Pancreas (tissue), 10 donors: ENCODE measurements around the gene MRPL42. TPM values are rescaled to one million over a fixed set of nuclear protein-coding genes. Genes with fewer than 3 reads are reported as not detected.

Experiments
- ATAC-seq, 4 donors: fragments of 200-7000 bp; cut with Tn5 transposase; one replicate each; pipeline versions ENCODE4 v1.8.0 to v1.9.1; 2020; ENCODE audit warnings: mild to moderate bottlenecking in 4 of 4, moderate library complexity in 4 of 4
- DNase-seq, 6 donors: peaks; one replicate each; pipeline ENCODE4 v3.0.0-alpha.2; 2020
- FAIRE-seq: peaks from 2 replicates; lab custom pipeline; 2012; peaks lifted over from hg19 to GRCh38; lab: Jason Lieb, UNC
- H3K27ac ChIP-seq, 4 donors: fragments of 200-600 bp; sonication (generic); 1 replicate in 3 of 4; 2 replicates in 1 of 4; pipeline versions ENCODE4 v1.5.0 to v1.8.0; 2020
- H3K27me3 ChIP-seq, 4 donors: fragments of 200-600 bp; one replicate each; pipeline ENCODE4 v1.8.0; 2021
- H3K36me3 ChIP-seq, 3 donors: fragments of 200-600 bp; sonication (generic) in 1 of 3; one replicate each; pipeline versions ENCODE4 v1.5.0 to v1.8.0; 2020 to 2021
- H3K4me1 ChIP-seq, 3 donors: fragments of 200-600 bp; one replicate each; pipeline ENCODE4 v1.8.0; 2021
- H3K4me3 ChIP-seq, 4 donors: fragments of 200-600 bp; sonication (generic) in 2 of 4; one replicate each; pipeline versions ENCODE4 v1.5.0 to v1.8.0; 2020 to 2021
- H3K9me3 ChIP-seq, 4 donors: fragments of 200-600 bp; one replicate each; pipeline ENCODE4 v1.8.0; 2021
- WGBS, 2 donors: extraction: QIAGEN DNeasy Blood & Tissue Kit; methylation state at CpG; one replicate each; pipeline ENCODE4 v1.1.7; 2013; 5-methylcytosine and 5-hydroxymethylcytosine counted together
- intact Hi-C, 3 donors: fragments of 100-400 bp; cut with DNase I; formaldehyde crosslinking; loops; one replicate each; pipeline versions ENCODE4 v1.11.1 to v1.14.2; 2022
- polyA plus RNA-seq, 2 donors: library from polyadenylated mRNA; stranded (reverse); fragments of 200-250 nt; gene quantifications; one replicate each; pipeline ENCODE4 v1.2.3, GENCODE V29; 2013
- total RNA-seq, 6 donors: library from RNA; stranded (reverse); fragmentation: NEBNext Ultra II Directional in 4 of 6; extraction: Animal tissue kit (Norgen Biotek cat#: 25700) in 4 of 6; gene quantifications; one replicate each; pipeline versions ENCODE4 v1.2.1 to v1.2.4, GENCODE V29; 2021 to 2023
- TF ChIP-seq, protein P1 (sequence below), 4 donors: fragments of 200-600 bp; sonication (generic) in 3 of 4; IDR thresholded peaks; one replicate each; pipeline versions ENCODE4 v1.5.0 to v1.8.0; 2021; ENCODE audit warnings: antibody characterized with exemption in 4 of 4
- donor health status: healthy with polysubstance abuse.
- donor health status: DM: no; HTN: no; CAD: no; lungs with moderate emphysema.
- donor health status: DM: no; HTN: no; CAD: no.
- donor health status: control.
- donor health status: control.
- donor health status: Bipolar disorder and iron deficiency.
- donor health status: DM: yes; HTN: yes; CAD: no.
- donor health status: DM: no; HTN: no; CAD: no.
- donor health status: DM: no; HTN: no; CAD: no.
- donor health status: DM: yes; HTN: yes; CAD: no.

Gene MRPL42
- total and polyA plus RNA-seq, 8 donors: 11.8 to 28.6 (median 22.8) TPM

DNA sequence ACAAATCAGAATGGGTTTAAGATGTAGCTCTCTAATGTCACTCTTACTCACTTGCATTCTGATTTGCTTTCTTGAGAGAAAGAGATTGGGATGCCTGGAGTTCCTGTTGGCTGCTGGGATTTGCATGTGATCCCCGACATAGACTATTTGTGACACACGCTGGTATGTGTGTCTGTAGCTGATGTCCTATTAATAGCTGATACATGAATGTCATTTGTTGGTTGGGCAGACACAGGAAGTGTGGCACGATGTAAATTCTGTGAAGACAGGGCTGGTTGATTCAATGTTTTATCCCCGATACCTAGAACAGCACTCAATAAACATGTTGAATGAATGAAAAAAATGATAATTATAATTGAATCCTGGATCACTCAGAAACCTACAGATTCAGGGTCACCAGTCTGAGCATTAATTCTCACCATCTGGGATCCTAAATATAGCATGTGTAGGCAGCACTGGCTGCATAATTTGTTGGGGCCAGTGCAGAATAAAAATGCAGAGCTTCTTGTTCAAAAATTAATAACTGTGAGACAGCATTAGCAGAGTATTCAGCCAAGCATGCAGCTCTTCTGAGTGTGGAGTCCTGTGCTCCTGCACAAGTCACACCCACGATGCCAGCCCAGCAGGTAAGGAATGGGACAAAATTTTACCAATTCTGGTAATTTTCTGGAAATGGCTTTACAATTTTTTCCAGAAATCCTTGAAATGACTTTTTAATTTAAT lies 69.6 kb downstream of the MRPL42 start:
- WGBS, 2 donors: 52 to 60% methylated on average over 5 of the region's 5 CpGs
- H3K36me3 ChIP-seq: no peaks in the 10 kb centered on the region
- TF ChIP-seq, protein P1, sequence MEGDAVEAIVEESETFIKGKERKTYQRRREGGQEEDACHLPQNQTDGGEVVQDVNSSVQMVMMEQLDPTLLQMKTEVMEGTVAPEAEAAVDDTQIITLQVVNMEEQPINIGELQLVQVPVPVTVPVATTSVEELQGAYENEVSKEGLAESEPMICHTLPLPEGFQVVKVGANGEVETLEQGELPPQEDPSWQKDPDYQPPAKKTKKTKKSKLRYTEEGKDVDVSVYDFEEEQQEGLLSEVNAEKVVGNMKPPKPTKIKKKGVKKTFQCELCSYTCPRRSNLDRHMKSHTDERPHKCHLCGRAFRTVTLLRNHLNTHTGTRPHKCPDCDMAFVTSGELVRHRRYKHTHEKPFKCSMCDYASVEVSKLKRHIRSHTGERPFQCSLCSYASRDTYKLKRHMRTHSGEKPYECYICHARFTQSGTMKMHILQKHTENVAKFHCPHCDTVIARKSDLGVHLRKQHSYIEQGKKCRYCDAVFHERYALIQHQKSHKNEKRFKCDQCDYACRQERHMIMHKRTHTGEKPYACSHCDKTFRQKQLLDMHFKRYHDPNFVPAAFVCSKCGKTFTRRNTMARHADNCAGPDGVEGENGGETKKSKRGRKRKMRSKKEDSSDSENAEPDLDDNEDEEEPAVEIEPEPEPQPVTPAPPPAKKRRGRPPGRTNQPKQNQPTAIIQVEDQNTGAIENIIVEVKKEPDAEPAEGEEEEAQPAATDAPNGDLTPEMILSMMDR (IDR thresholded peaks at IDR 0.05): no peak
- H3K27me3 ChIP-seq: no peaks in the 10 kb centered on the region
- FAIRE-seq: no peak
- no peaks in the 10 kb centered on the region for H3K4me1 ChIP-seq
- no peaks in the 10 kb centered on the region for H3K9me3 ChIP-seq
- no peak for ATAC-seq
- no peak overlapping the region for H3K27ac ChIP-seq
- H3K4me3 ChIP-seq: no peak overlapping the region
- intact Hi-C loops: no loop called here
- no peak for DNase-seq

DNA sequence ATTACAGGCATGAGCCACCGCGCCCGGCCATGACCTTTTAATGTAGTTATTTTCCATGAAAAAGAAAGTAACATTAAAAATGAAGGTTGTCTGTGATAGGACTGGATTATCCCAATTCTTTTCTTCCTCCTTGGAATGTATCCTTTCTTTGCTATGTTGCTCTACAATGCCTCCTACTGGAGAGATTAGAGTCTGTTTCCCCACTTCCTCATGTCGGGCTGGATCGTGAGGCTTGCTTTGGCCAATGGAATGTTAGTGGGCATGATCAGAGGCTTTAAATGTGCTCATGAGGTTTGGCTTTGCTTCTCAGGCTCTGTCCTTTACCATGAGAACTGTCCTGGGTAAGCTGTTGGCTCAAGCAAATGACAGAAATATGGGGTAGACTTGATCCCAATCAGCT lies 70.5 kb downstream of the MRPL42 start:
- Histone ChIP-seq H3K4me1 (no peaks in the 10 kb centered on the region), H3K4me3 (no peak overlapping the region), H3K36me3 (no peaks in the 10 kb centered on the region), H3K9me3 (no peaks in the 10 kb centered on the region), H3K27ac (no peak overlapping the region), H3K27me3 (no peaks in the 10 kb centered on the region)
- no peak for DNase-seq
- WGBS, 2 donors: 85 to 87% methylated on average over 5 of the region's 5 CpGs
- no peak for ATAC-seq
- FAIRE-seq: no peak
- intact Hi-C loops: no loop called here
- TF ChIP-seq, protein P1 (IDR thresholded peaks at IDR 0.05): no peak

DNA sequence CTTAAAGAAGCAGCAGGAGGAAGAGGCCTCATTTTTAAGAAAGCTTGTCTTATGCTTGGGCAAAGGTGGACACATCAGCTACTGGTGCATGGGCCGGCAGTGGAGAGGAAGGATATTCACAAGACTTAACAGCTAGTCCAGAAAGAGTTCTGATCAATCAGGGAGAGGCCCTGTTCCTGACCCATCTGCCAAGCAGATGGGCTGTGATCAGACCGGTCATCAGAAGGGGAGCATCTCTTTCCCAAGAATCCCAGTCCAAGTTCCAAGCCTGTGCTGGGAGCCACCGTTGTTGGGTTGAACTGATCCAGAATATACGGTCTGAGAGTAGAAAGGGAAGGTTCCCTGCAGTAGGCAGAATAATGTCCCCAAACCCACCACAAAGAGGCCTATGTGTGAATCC lies 72.5 kb downstream of the MRPL42 start:
- H3K36me3 ChIP-seq: no peaks in the 10 kb centered on the region
- no peaks in the 10 kb centered on the region for H3K9me3 ChIP-seq
- TF ChIP-seq, protein P1 (IDR thresholded peaks at IDR 0.05): no peak
- intact Hi-C loops: no loop called here
- DNase-seq (no peak), ATAC-seq (no peak), FAIRE-seq (no peak)
- H3K4me1 ChIP-seq: no peaks in the 10 kb centered on the region
- H3K4me3 ChIP-seq: no peak overlapping the region
- 86 to 93% methylated on average over 4 of the region's 4 CpGs for WGBS, 2 donors
- H3K27me3 ChIP-seq: no peaks in the 10 kb centered on the region
- H3K27ac ChIP-seq: no peak overlapping the region

DNA sequence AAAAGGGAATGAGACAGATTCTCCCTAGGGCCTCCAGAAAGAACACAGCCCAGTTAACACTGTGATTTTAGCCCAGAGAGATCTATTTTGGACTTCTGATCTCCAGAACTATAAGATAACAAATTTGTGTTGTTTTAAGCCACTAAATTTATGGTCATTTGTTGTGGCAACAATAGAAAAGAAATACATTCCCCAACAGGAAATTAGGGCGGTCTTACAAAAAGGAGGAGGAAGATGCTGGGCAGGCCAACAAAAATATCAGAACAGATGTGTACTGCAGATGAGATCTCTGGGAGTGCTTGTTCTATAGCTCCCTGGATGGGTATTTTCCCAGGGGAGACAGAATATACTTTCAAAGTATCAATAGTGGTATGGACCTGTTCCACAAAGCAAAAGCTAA lies 73.2 kb downstream of the MRPL42 start:
- H3K4me3 ChIP-seq: no peak overlapping the region
- H3K4me1 ChIP-seq: no peaks in the 10 kb centered on the region
- no peak for ATAC-seq
- TF ChIP-seq, protein P1 (IDR thresholded peaks at IDR 0.05): no peak
- WGBS, 2 donors: 77 to 88% methylated on average over 1 of the region's 1 CpG
- intact Hi-C loops: no loop called here
- no peak for FAIRE-seq
- H3K27me3 ChIP-seq: no peaks in the 10 kb centered on the region
- H3K36me3 ChIP-seq: no peaks in the 10 kb centered on the region
- no peak for DNase-seq
- H3K9me3 ChIP-seq: no peaks in the 10 kb centered on the region
- H3K27ac ChIP-seq: no peak overlapping the region

DNA sequence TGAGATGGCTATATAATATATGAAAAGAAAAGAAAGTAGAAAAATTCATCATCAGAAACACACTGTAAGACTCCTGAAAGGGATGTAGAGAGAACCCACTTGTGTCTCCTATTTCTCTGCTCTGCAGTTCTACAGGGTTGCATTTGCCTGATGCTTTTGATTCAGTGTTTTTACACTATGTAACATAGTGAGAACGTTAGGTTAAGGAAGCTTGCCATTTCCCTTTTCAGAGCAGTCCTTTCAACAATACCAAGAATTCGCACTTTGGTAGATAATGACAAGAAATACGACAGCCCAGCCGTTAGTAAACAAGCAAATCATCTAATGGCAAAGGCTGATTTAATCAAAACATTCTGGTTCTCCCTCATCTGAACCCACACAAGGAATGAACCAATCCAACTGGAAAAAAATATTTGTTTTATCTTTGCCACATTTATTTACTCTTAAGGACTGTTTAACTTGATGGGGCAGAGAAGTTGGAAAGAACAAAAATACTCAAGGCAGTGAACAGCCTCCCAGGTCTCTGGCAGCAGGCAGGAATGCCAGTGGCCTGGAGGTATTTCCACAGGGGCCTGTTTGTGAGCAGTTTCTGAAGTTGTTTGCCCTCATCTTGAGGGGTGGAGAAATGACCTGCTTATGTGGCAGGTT lies 74.4 kb downstream of the MRPL42 start:
- intact Hi-C loops: no loop called here
- no peak for DNase-seq
- Histone ChIP-seq H3K4me1 (no peaks in the 10 kb centered on the region), H3K36me3 (no peaks in the 10 kb centered on the region), H3K27me3 (no peaks in the 10 kb centered on the region), H3K27ac (no peak overlapping the region), H3K9me3 (no peaks in the 10 kb centered on the region), H3K4me3 (no peak overlapping the region)
- FAIRE-seq: no peak
- TF ChIP-seq, protein P1 (IDR thresholded peaks at IDR 0.05): no peak
- ATAC-seq: no peak
- 40 to 43% methylated on average over 4 of the region's 4 CpGs for WGBS, 2 donors
